HG03159 (cell line): ENCODE results near the gene RBM20.
"Not testable (repeated sequence)": the region's sequence is repeated elsewhere in the genome, so short reads cannot be mapped to it uniquely, and the experiment has no call there.

ENCODE experiments used
- ATAC-seq: cut with Tn5 transposase; IDR thresholded peaks from one replicate; pipeline ENCODE4 v1.9.1; 2021; ENCODE audit warnings: mild to moderate bottlenecking, moderate library complexity; ENCODE audit not compliant: unreplicated experiment

Gene RBM20

GRCh38 chr10:110625356-110625894 is 18.7 kb upstream of the RBM20 start:
- ATAC-seq: no peak

- no peak for ATAC-seq
Measured at GRCh38 chr10:110625951-110626855, 17.9 kb upstream of the RBM20 start.

GRCh38 chr10:110628161-110628560 is 16.0 kb upstream of the RBM20 start:
- no peak for ATAC-seq

GRCh38 chr10:110629680-110630191 is 14.4 kb upstream of the RBM20 start:
- no peak for ATAC-seq

GRCh38 chr10:110631934-110632333 is 12.2 kb upstream of the RBM20 start:
- ATAC-seq: no peak

- ATAC-seq: no peak
Measured at GRCh38 chr10:110632591-110633215, 11.4 kb upstream of the RBM20 start.

GRCh38 chr10:110634527-110635209 is 9.5 kb upstream of the RBM20 start:
- ATAC-seq: no peak

- no peak for ATAC-seq
Measured at GRCh38 chr10:110636572-110636931, 7.6 kb upstream of the RBM20 start.

GRCh38 chr10:110636932-110637557 is 7.1 kb upstream of the RBM20 start:
- ATAC-seq: no peak

GRCh38 chr10:110637558-110638053 is 6.5 kb upstream of the RBM20 start:
- no peak for ATAC-seq

- no peak for ATAC-seq
Measured at GRCh38 chr10:110638319-110638718, 5.8 kb upstream of the RBM20 start.

GRCh38 chr10:110639046-110639445 is 5.1 kb upstream of the RBM20 start:
- not testable (repeated sequence) for ATAC-seq

- ATAC-seq: not testable (repeated sequence)
Measured at GRCh38 chr10:110639858-110640257, 4.3 kb upstream of the RBM20 start.

GRCh38 chr10:110641256-110641655 is 2.9 kb upstream of the RBM20 start:
- no peak for ATAC-seq

GRCh38 chr10:110642204-110643034 is 1.7 kb upstream of the RBM20 start:
- no peak for ATAC-seq

GRCh38 chr10:110643035-110643652 is 992 bp upstream of the RBM20 start:
- no peak for ATAC-seq

- no peak for ATAC-seq
Measured at GRCh38 chr10:110644598-110645462, 694 bp downstream of the RBM20 start.

- ATAC-seq: no peak
Measured at GRCh38 chr10:110646417-110647135, 2.4 kb downstream of the RBM20 start.
